HG02870 (cell line): ENCODE data around the gene CRYBB1.

Source experiments
- ATAC-seq: cut with Tn5 transposase; IDR thresholded peaks from one replicate; pipeline ENCODE4 v1.9.1; 2021; ENCODE audit warnings: mild to moderate bottlenecking, moderate library complexity; ENCODE audit not compliant: unreplicated experiment

Gene CRYBB1

DNA sequence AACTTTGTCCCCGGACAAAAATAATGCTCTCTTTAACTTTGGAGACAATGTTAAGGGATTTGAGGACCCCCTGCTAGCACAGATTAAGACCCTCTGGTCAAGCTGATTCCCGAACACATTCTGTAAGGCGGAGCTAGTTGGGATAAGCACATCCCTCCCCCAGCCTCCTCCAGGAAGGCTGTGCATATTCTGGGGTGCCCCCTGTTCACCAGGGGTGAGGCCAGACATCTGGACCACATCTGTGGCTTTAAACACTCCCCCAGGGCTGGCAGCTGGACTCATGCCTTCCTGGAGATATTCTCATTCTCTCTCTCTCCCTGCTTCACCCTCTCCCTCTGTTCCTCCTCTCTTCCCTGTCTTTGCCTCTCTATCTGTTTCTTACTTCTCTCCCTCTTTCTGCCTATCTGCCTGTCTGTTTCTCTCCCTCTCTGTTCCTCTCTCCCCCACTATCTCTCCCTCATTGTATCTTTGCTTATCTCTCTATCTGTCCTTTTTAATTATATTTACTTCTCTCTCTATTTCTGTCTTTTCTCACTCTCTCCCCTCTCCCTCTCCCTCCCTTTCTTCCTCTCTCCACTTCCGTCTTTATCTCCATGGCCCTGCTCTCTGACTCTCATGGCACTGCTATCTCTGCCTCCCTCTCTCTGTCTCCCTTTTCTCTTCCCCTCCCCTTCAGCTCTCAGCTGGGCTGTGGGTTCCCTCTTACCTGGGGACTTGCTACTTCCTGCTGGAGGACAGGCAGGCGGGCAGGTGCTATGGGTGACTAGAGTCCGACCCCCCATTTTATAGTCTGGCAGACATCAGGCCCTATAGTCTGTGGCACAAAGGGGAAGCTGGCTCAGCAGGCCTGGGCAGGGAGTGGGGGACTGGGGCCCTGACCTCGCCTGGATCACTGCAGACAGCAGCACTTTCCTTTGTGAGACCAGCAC is at the start of gene CRYBB1:
Gene CRYBB1 (minus strand): TSS at position 757 of the 929 bp plus-strand sequence. CDS start 1,708 bp downstream, outside the sequence.
- no peak for ATAC-seq

- no peak for ATAC-seq
These were observed 49.3 kb upstream of the CRYBB1 start for GRCh38 chr22:26667140-26667539.

GRCh38 chr22:26665813-26666231 is 48.0 kb upstream of the CRYBB1 start:
- peak; percentile 33 for ATAC-seq

GRCh38 chr22:26663374-26663923 is 45.6 kb upstream of the CRYBB1 start:
- ATAC-seq, result no peak

DNA sequence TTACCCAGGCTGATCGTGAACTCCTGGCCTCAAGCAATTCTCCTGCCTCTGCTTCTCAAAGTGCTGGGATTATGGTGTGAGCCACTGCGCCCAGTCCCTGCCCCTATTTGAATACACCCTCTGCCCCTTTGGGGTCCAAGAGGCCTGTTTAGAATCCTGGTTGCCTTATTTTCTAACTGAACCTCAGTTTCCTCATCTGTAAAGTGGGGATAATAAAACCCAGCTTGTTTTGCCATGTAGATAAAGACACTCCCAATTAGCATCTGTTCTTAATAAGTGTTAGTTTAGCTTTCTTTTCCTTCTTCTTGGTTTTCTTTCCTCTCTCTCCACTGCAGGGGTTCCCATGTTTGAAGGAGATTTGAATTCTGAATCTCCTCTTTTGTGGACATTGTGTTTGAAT is 44.3 kb upstream of the CRYBB1 start:
- ATAC-seq, result no peak

- ATAC-seq, result no peak
These were observed 43.2 kb upstream of the CRYBB1 start for GRCh38 chr22:26660961-26661578.

- no peak for ATAC-seq
These were observed 42.5 kb upstream of the CRYBB1 start for GRCh38 chr22:26660356-26660755.

GRCh38 chr22:26658671-26659478 is 41.0 kb upstream of the CRYBB1 start:
- peak; percentile 63 for ATAC-seq

GRCh38 chr22:26658161-26658560 is 40.3 kb upstream of the CRYBB1 start:
- ATAC-seq, result no peak

DNA sequence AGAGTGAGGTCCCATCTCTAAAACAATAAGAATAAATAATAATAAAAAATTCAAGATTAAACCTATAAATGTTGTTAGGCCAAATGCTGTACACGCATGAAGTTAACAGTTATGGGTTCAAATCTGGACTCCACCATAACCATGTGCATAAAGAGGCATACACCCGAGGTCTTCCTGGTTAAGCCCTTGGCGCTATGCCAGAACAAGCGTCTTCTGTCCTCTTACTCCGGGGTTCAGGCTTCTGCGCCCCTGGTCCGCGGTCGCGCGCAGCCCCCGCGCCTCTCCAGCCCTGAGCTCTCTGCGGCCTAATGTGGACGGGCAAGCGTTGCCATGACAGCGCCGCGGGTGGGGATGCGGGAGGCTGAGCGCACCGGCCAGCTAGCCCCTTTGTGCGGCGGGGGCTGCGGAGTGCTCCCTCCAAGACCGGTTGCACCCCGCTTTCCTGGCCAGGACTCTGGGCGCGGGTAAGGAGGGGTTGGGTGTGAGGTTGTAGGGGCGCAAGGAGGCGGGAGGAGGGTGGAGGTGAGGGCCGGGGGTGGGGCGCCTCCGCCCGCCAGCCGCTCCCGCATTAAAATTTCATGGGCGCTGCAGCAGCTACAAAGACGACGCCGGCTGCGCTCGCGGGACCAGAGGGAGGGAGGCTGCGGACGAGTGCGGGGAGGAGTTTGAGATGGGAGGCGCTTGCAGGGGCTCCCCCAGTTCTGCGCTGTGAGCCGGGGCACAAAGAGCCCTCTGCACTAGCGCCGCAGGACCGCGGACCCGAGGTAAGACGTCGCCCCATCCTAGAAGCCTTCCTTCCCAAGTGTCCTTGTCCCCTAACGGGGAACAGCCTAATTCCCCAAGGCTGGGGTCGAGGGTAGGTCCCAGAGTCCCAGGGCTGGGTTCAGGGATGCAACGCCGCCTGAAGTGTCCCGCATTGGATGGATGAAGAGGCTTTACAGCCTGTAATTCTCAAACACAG is 39.3 kb upstream of the CRYBB1 start, which contains the start of gene MIAT:
Gene MIAT (plus strand): TSS at position 698 of the 961 bp plus-strand sequence.
- ATAC-seq, result no peak

DNA sequence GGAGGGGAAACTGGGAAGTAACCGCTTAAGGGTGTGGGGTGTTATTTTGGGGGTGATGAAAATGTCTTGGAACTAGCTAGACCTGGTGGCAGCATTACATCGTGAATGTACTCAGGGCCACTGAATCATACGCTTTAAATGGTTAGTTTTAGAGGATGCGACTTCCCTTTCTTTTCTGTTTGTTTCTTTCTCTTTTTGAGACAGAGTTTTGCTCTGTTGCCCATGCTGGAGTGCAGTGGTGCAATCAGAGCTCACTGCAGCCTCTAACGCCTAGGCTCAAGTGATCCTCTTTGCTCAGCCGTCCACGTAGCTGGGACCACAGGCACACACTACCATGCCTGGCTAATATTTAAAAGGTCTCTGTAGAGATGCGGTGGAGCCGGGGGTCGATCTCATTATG is 34.0 kb upstream of the CRYBB1 start:
- ATAC-seq, result no peak

- ATAC-seq, result no peak
These were observed 33.0 kb upstream of the CRYBB1 start for GRCh38 chr22:26650722-26651421.

- no peak for ATAC-seq
These were observed 30.9 kb upstream of the CRYBB1 start for GRCh38 chr22:26648528-26649388.

DNA sequence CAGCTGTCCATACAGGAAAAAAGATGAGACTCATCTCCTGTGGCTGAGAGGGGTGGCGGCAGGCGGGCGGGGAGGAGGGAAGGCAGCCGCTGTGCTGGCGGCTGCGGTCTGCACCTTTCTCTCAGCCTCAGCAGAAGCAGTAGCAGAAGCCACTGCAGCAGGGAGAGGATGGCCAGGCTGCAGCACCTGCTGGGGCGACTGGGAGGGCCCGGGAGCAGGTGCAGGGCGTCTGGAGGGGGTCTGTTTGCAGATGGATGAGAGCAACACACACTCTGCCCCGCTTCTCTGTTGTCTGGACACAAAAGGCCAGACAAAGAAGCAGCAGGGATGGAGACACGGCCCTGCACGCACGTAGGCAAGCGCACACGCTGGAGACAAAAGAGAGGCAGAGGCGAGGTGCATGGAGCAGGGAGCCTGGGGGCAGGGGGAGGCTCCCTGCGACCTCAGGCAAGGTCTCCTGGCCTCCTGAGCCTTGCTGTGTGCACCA is 30.2 kb upstream of the CRYBB1 start:
- no peak for ATAC-seq

- no peak for ATAC-seq
These were observed 28.3 kb upstream of the CRYBB1 start for GRCh38 chr22:26646158-26646557.

DNA sequence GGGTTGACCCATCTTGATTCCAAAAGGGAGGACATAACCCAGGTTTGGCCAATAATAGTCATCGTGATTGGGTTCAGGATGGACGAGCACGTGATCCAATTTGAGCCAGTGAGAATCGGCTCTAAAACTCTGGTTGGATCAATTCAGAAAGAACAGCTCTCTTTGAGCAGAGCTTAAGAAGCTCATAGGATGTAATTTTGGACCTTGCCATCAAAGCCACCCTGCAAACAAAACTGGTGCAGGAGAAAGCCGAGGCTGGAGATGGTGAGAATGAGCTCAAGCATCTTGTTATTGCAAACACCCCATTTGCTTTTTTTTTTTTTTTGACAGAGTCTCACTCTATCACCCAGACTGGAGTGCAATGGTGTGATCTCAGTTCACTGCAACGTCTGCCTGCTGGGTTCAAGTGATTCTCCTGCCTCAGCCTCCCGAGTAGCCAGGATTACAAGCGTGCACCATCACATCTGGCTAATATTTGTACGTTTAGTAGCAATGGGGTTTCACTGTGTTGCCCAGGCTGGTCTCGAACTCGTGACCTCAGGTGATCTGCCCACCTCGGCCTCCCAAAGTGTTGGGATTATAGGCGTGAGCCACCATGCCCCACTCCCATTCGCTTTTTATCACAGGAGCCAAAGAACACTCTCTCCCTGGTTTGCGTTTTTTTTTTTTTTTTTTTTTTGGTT is 25.7 kb upstream of the CRYBB1 start:
- no peak for ATAC-seq
